Measurements from ENCODE around the gene TAF1C. TPM values are rescaled to one million over a fixed set of nuclear protein-coding genes. Genes with fewer than 3 reads are reported as not detected.

Gene TAF1C
- total and polyA plus RNA-seq, 9 of the 15 experiments (the other 6 are each of a cell fraction or from before 2014, with no cell fraction given): 1.5 to 74.8 (median 21.0) TPM

- POLR2A ChIA-PET: no interaction called here
- Histone ChIP-seq H3K9ac (ENCODE audit: insufficient read depth in 1 of 2, low read depth in 2 of 2, low read length in 2 of 2) (no peak overlapping the region), H4K20me1 (replicated peaks; ENCODE audit: control insufficient read depth, insufficient read depth, low read length) (peaks cover 5% of the 10 kb centered on the region; the same call in 1 of the 2 replicates), H3K79me2 (ENCODE audit: control insufficient read depth, insufficient read depth, low read length) (no peaks in the 10 kb centered on the region), H3K4me3 (no peak overlapping the region), H3K27me3 (ENCODE audit: control insufficient read depth in 2 of 2, insufficient read depth in 2 of 2, low read length in 2 of 2) (peaks cover 53 to 71% of the 10 kb centered on the region in 2 experiments), H2AFZ (ENCODE audit: low read depth, low read length) (no peak overlapping the region), H3K4me1 (replicated peaks in 1 of 2; ENCODE audit: control insufficient read depth in 2 of 2, insufficient read depth in 2 of 2, low read length in 2 of 2) (peaks cover 0 to 43% of the 10 kb centered on the region in 2 experiments; a peak in 2 of 5 replicates), H3K27ac (ENCODE audit: extremely low read depth, low read depth, low read length) (no peak overlapping the region), H3K9me1 (ENCODE audit: control insufficient read depth, insufficient read depth, low read length) (peaks cover 4% of the 10 kb centered on the region), H3K36me3 (ENCODE audit: control insufficient read depth, insufficient read depth, low read length) (no peaks in the 10 kb centered on the region), H3K4me2 (ENCODE audit: insufficient read depth, low read length) (no peak overlapping the region), H3K9me3 (replicated peaks; ENCODE audit: control insufficient read depth, insufficient read depth, low read depth, low read length) (no peaks in the 10 kb centered on the region)
- intact Hi-C loops (cut with micrococcal nuclease) (no loop called here), in situ Hi-C loops (cut with MboI) (no loop called here)
- ATAC-seq (no peak), DNase-seq (ENCODE audit: extremely low read depth in 1 of 4, low spot score in 3 of 4) (no peak), FAIRE-seq (no peak)
- 16% methylated on average over 7 of the region's 7 CpGs for WGBS (ENCODE audit: insufficient coverage, low coverage, missing lambda C conversion rate)
- CTCF ChIA-PET (ENCODE audit: low intra/inter-chr PET ratio): no interaction called here
- BruUV-seq (replicated peaks): no TSS peak
- TF ChIP-seq E2F4 (CRISPR knock-in tag; IDR thresholded peaks at IDR 0.05; ENCODE audit: low read depth) (no peak), BACH1 (tag; IDR thresholded peaks at IDR 0.05) (no peak), NELFE (IDR thresholded peaks at IDR 0.05; ENCODE audit: insufficient read depth, insufficient read length) (no peak), THRAP3 (IDR thresholded peaks at IDR 0.05; ENCODE audit: borderline replicate concordance) (no peak), RBM34 (IDR thresholded peaks at IDR 0.05; ENCODE audit: borderline replicate concordance, insufficient read depth, low read length) (no peak), ZNF75A (CRISPR knock-in tag; IDR thresholded peaks at IDR 0.05) (no peak), ZHX1 (conservative IDR thresholded peaks at IDR 0.05; ENCODE audit: low read length) (no peak), ZNF224 (CRISPR knock-in tag; IDR thresholded peaks at IDR 0.05) (no peak), MEF2D (tag; conservative IDR thresholded peaks at IDR 0.05; ENCODE audit: low read depth) (no peak), MYC (IDR thresholded peaks at IDR 0.05; ENCODE audit: low read depth, low read length) (no peak), MYC (CRISPR knock-in tag; IDR thresholded peaks at IDR 0.05; ENCODE audit: borderline replicate concordance, low read depth) (no peak), NFE2L1 (tag; IDR thresholded peaks at IDR 0.05; ENCODE audit: borderline replicate concordance, low read depth) (no peak)
These were observed 6.6 kb upstream of the TAF1C start for GRCh38 chr16:84193480-84193879.
